Colon (tissue), 2 donors: ENCODE results near the gene SCAPER.
"Not testable (repeated sequence)": the region's sequence is repeated elsewhere in the genome, so short reads cannot be mapped to it uniquely, and the experiment has no call there.

Source experiments
- FAIRE-seq: peaks from 2 replicates; lab custom pipeline; 2012; peaks lifted over from hg19 to GRCh38; lab: Jason Lieb, UNC
- donor health status: control.
- donor health status: control.

The SCAPER gene

GRCh38 chr15:76576523-76577279 is 328.4 kb downstream of the SCAPER start:
- FAIRE-seq = no peak

- FAIRE-seq = no peak
Measured at GRCh38 chr15:76575679-76576078, 329.5 kb downstream of the SCAPER start.

- FAIRE-seq = no peak
Measured at GRCh38 chr15:76575274-76575673, 329.9 kb downstream of the SCAPER start.

- FAIRE-seq = no peak
Measured at GRCh38 chr15:76572983-76573314, 332.2 kb downstream of the SCAPER start.

- FAIRE-seq = no peak
Measured at GRCh38 chr15:76566276-76566675, 338.9 kb downstream of the SCAPER start.

- FAIRE-seq = no peak
Measured at GRCh38 chr15:76565366-76565765, 339.8 kb downstream of the SCAPER start.

GRCh38 chr15:76555247-76555646 is 349.9 kb downstream of the SCAPER start:
- no peak for FAIRE-seq

- FAIRE-seq = no peak
Measured at GRCh38 chr15:76553564-76553963, 351.6 kb downstream of the SCAPER start.

- no peak for FAIRE-seq
Measured at GRCh38 chr15:76553102-76553501, 352.0 kb downstream of the SCAPER start.

- FAIRE-seq = no peak
Measured at GRCh38 chr15:76546805-76547204, 358.3 kb downstream of the SCAPER start.

GRCh38 chr15:76533995-76534394 is 371.1 kb downstream of the SCAPER start:
- FAIRE-seq = no peak

GRCh38 chr15:76533060-76533820 is 371.9 kb downstream of the SCAPER start:
- no peak for FAIRE-seq

- FAIRE-seq = no peak
Measured at GRCh38 chr15:76529911-76530310, 375.2 kb downstream of the SCAPER start.

GRCh38 chr15:76526111-76526510 is 379.0 kb downstream of the SCAPER start:
- FAIRE-seq = no peak

- no peak for FAIRE-seq
Measured at GRCh38 chr15:76517910-76518309, 387.2 kb downstream of the SCAPER start.

GRCh38 chr15:76514282-76514681 is 390.9 kb downstream of the SCAPER start:
- FAIRE-seq = no peak

- no peak for FAIRE-seq
Measured at GRCh38 chr15:76512971-76513370, 392.2 kb downstream of the SCAPER start.

- not testable (repeated sequence) for FAIRE-seq
Measured at GRCh38 chr15:76510663-76511062, 394.5 kb downstream of the SCAPER start.

- FAIRE-seq = no peak
Measured at GRCh38 chr15:76503804-76504203, 401.3 kb downstream of the SCAPER start.

GRCh38 chr15:76503121-76503520 is 402.0 kb downstream of the SCAPER start:
- no peak for FAIRE-seq

GRCh38 chr15:76502678-76503077 is 402.5 kb downstream of the SCAPER start:
- FAIRE-seq = no peak

GRCh38 chr15:76502185-76502584 is 403.0 kb downstream of the SCAPER start:
- FAIRE-seq = not testable (repeated sequence)

- no peak for FAIRE-seq
Measured at GRCh38 chr15:76501726-76502125, 403.4 kb downstream of the SCAPER start.

- FAIRE-seq = no peak
Measured at GRCh38 chr15:76501011-76501410, 404.1 kb downstream of the SCAPER start.
